Measurements from ENCODE around the gene COQ5.

Gene COQ5

DNA sequence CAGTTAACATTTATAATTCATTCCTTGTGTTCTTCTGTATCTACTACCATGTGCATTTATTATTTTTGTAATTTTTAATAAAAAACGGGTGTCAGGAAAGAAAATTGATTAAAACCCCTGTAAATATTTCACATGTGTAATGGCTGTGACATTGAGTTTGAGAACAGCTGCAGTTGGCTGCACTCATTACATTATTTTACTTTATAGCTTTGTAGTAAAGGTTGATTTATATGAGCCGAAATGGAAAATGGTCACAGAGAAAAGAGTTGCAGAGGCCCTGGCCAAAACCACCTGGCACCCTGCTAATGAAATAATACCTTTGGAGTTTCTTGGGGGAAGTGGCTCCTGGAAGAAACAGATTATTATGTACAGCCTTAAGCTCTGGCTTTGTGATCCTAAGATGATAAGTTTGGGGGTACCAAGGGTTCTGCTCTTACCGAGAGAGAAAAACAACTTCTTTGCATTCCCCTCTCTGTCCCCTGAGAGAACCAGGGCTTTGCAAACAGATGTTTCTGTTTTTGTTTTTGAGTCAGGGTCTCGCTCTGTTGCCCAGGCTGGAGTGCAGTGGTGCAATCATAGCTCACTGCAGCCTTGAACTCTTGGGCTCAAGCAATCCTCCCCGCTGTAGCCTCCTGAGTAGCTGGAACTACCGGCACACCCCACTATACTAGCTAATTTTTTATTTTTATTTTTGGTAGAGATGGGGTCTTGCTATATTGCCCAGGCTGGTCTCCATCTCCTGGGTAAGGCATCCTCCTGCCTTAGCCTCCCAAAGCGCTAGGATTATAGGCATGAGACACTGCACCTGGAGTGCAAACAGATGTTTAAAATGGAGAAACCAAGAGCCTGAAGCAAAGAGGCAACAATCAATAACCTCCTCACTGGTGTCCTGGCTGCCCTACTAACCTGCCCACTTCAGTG lies 42.7 kb downstream of the COQ5 start:
- H4K20me1 ChIP-seq (ENCODE audit: insufficient read depth): no peaks in the 10 kb centered on the region
- no peak overlapping the region for H3K27ac ChIP-seq
- no peak overlapping the region for H3K9ac ChIP-seq
- no peak overlapping the region for H3K4me2 ChIP-seq
- TF ChIP-seq, protein P1, sequence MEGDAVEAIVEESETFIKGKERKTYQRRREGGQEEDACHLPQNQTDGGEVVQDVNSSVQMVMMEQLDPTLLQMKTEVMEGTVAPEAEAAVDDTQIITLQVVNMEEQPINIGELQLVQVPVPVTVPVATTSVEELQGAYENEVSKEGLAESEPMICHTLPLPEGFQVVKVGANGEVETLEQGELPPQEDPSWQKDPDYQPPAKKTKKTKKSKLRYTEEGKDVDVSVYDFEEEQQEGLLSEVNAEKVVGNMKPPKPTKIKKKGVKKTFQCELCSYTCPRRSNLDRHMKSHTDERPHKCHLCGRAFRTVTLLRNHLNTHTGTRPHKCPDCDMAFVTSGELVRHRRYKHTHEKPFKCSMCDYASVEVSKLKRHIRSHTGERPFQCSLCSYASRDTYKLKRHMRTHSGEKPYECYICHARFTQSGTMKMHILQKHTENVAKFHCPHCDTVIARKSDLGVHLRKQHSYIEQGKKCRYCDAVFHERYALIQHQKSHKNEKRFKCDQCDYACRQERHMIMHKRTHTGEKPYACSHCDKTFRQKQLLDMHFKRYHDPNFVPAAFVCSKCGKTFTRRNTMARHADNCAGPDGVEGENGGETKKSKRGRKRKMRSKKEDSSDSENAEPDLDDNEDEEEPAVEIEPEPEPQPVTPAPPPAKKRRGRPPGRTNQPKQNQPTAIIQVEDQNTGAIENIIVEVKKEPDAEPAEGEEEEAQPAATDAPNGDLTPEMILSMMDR (conservative IDR thresholded peaks at IDR 0.05; ENCODE audit: low read depth, low read length): no peak
- H3K4me3 ChIP-seq (IDR thresholded peaks at IDR 0.05; ENCODE audit: insufficient read depth, low read depth, low read length): no peak overlapping the region
- no peak overlapping the region for H2AFZ ChIP-seq (ENCODE audit: low read depth)
- no peaks in the 10 kb centered on the region for H3K79me2 ChIP-seq (ENCODE audit: insufficient read depth, low read depth)
- no peaks in the 10 kb centered on the region for H3K4me1 ChIP-seq (ENCODE audit: low read depth, poor library complexity, severe bottlenecking)
- no peaks in the 10 kb centered on the region for H3K27me3 ChIP-seq (ENCODE audit: insufficient read depth, low read depth)
- H3K36me3 ChIP-seq (ENCODE audit: insufficient read depth): no peaks in the 10 kb centered on the region

DNA sequence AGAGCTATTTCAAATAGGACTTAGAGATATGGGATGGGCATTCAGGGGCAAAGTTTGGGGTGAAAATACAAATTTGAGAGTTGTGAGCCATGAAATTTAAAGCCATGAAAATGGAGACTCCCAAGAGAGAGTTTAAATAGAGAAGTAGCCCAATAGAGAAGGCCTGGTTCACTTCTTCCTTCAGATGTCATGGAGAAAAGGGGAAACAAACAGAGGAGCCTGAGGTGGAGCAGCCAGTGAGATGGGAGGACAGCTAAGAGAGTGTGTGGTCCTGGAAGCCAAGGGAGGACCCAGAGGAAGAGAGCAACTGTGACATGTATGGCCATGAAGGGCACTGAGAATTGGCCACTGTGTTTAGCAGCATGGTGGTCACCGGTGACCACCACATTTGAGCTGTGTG lies 45.3 kb downstream of the COQ5 start:
- H2AFZ ChIP-seq (ENCODE audit: low read depth): no peak overlapping the region
- H3K4me2 ChIP-seq: no peak overlapping the region
- no peak overlapping the region for H3K4me3 ChIP-seq (IDR thresholded peaks at IDR 0.05; ENCODE audit: insufficient read depth, low read depth, low read length)
- no peaks in the 10 kb centered on the region for H3K79me2 ChIP-seq (ENCODE audit: insufficient read depth, low read depth)
- H3K4me1 ChIP-seq (ENCODE audit: low read depth, poor library complexity, severe bottlenecking): no peaks in the 10 kb centered on the region
- TF ChIP-seq, protein P1 (conservative IDR thresholded peaks at IDR 0.05; ENCODE audit: low read depth, low read length): no peak
- no peak overlapping the region for H3K27ac ChIP-seq
- no peak overlapping the region for H3K9ac ChIP-seq
- H3K27me3 ChIP-seq (ENCODE audit: insufficient read depth, low read depth): no peaks in the 10 kb centered on the region
- no peaks in the 10 kb centered on the region for H4K20me1 ChIP-seq (ENCODE audit: insufficient read depth)
- H3K36me3 ChIP-seq (ENCODE audit: insufficient read depth): no peaks in the 10 kb centered on the region

DNA sequence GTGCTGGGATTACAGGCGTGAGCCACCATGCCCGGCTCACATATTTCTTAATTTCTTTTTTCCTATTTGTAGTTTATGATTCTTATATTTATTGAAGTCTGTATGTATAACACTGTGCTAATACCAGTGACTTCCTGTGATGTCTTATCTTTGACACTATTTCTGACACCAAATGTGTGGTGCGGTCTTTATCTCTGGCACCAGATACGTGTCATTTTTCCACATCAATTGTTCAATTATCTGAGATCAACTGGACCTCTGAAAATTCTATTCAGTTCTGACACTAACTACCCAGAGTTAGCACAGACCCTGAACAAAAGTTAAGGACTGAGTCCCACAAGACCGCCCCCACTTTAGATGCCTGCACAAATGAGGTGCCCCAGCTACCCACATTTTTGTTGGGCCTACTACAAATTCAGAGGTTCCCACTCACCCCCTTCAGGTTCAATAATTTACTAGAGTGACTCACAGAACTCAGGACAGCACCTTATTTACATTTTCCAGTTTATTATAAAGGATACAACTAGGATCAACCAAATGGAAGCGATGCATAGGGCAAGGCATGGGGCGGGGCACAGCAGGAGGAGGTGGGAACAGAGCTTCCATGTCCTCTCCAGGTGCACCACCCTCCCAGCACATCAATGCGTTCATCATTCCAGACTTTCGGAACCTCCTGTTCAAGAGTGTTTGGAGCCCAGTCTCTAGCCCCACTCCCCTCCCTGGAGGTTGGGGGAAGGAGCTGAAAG lies 47.8 kb downstream of the COQ5 start:
- no peaks in the 10 kb centered on the region for H3K4me1 ChIP-seq (ENCODE audit: low read depth, poor library complexity, severe bottlenecking)
- H3K79me2 ChIP-seq (ENCODE audit: insufficient read depth, low read depth): no peaks in the 10 kb centered on the region
- H4K20me1 ChIP-seq (ENCODE audit: insufficient read depth): no peaks in the 10 kb centered on the region
- H3K4me2 ChIP-seq: no peak overlapping the region
- no peak overlapping the region for H3K9ac ChIP-seq
- H3K27me3 ChIP-seq (ENCODE audit: insufficient read depth, low read depth): no peaks in the 10 kb centered on the region
- H3K4me3 ChIP-seq (IDR thresholded peaks at IDR 0.05; ENCODE audit: insufficient read depth, low read depth, low read length): no peak overlapping the region
- no peaks in the 10 kb centered on the region for H3K36me3 ChIP-seq (ENCODE audit: insufficient read depth)
- TF ChIP-seq, protein P1 (conservative IDR thresholded peaks at IDR 0.05; ENCODE audit: low read depth, low read length): no peak
- H3K27ac ChIP-seq: no peak overlapping the region
- no peak overlapping the region for H2AFZ ChIP-seq (ENCODE audit: low read depth)

DNA sequence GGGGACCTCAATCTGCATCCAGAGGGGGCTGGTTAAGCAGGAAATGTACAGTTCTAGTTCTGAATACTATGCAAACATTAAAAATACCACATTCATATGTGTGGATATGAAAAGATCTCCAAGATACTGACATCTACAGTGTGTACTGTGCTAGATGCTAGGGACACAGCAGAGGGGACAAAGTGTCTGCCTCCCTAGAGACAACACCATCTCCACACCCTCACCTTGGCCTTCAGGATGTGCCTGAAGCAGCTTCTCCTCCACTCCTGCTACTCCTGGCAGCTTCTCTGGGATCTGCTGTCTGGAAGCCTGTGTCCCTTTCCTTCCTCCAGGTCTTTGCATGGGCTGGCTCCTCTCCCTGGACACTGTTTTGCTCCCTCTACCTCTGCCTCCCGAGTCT lies 48.7 kb downstream of the COQ5 start:
- Histone ChIP-seq H3K4me1 (ENCODE audit: low read depth, poor library complexity, severe bottlenecking) (no peaks in the 10 kb centered on the region), H3K36me3 (ENCODE audit: insufficient read depth) (no peaks in the 10 kb centered on the region), H3K27me3 (ENCODE audit: insufficient read depth, low read depth) (no peaks in the 10 kb centered on the region), H3K27ac (no peak overlapping the region), H3K4me3 (IDR thresholded peaks at IDR 0.05; ENCODE audit: insufficient read depth, low read depth, low read length) (no peak overlapping the region), H3K9ac (no peak overlapping the region), H4K20me1 (ENCODE audit: insufficient read depth) (no peaks in the 10 kb centered on the region), H2AFZ (ENCODE audit: low read depth) (no peak overlapping the region), H3K79me2 (ENCODE audit: insufficient read depth, low read depth) (no peaks in the 10 kb centered on the region), H3K4me2 (no peak overlapping the region)
- TF ChIP-seq, protein P1 (conservative IDR thresholded peaks at IDR 0.05; ENCODE audit: low read depth, low read length): no peak

Data from KMS-11 (cell line).